GM21381 (cell line): ENCODE data around the gene IRF7.
"Not testable (repeated sequence)": the region's sequence is repeated elsewhere in the genome, so short reads cannot be mapped to it uniquely, and the experiment has no call there.

Experiments
- ATAC-seq: cut with Tn5 transposase; IDR thresholded peaks from one replicate; pipeline ENCODE4 v1.9.1; 2021; ENCODE audit warnings: mild to moderate bottlenecking, moderate library complexity; ENCODE audit not compliant: unreplicated experiment

Gene IRF7

GRCh38 chr11:615504-616319, at the start of gene IRF7:
Gene IRF7 (minus strand): TSS chr11:615950. CDS start chr11:615364, 586 bp downstream.
- ATAC-seq: peak; percentile 74

- ATAC-seq: no peak
These were observed 49.4 kb upstream of the IRF7 start for GRCh38 chr11:665062-665703.

- no peak for ATAC-seq
These were observed 47.0 kb upstream of the IRF7 start for GRCh38 chr11:662689-663274.

GRCh38 chr11:660681-661444, 45.1 kb upstream of the IRF7 start:
- ATAC-seq: no peak

GRCh38 chr11:660281-660680, 44.5 kb upstream of the IRF7 start:
- ATAC-seq: no peak

- no peak for ATAC-seq
These were observed 43.9 kb upstream of the IRF7 start for GRCh38 chr11:659532-660085.

- no peak for ATAC-seq
These were observed 42.0 kb upstream of the IRF7 start for GRCh38 chr11:657691-658126.

GRCh38 chr11:656866-657265, 41.1 kb upstream of the IRF7 start:
- no peak for ATAC-seq

GRCh38 chr11:656426-656825, 40.7 kb upstream of the IRF7 start:
- no peak for ATAC-seq

GRCh38 chr11:655036-655726, 39.4 kb upstream of the IRF7 start:
- no peak for ATAC-seq

GRCh38 chr11:654444-654843, 38.7 kb upstream of the IRF7 start:
- not testable (repeated sequence) for ATAC-seq

- no peak for ATAC-seq
These were observed 38.1 kb upstream of the IRF7 start for GRCh38 chr11:653837-654236.

- not testable (repeated sequence) for ATAC-seq
These were observed 37.4 kb upstream of the IRF7 start for GRCh38 chr11:653136-653535.

- no peak for ATAC-seq
These were observed 34.7 kb upstream of the IRF7 start for GRCh38 chr11:650482-650881.

- ATAC-seq: not testable (repeated sequence)
These were observed 32.0 kb upstream of the IRF7 start for GRCh38 chr11:647672-648158.

GRCh38 chr11:646214-646613, 30.5 kb upstream of the IRF7 start:
- ATAC-seq: no peak

GRCh38 chr11:645536-645935, 29.8 kb upstream of the IRF7 start:
- ATAC-seq: no peak

GRCh38 chr11:643849-644738, 28.3 kb upstream of the IRF7 start:
- ATAC-seq: no peak

GRCh38 chr11:643366-643765, 27.6 kb upstream of the IRF7 start:
- ATAC-seq: no peak
